ENCODE results near the gene FHOD3. TPM values are rescaled to one million over a fixed set of nuclear protein-coding genes. Genes with fewer than 3 reads are reported as not detected.

Gene FHOD3
- total RNA-seq, 1 experiment from 2014 or later = 10.6 TPM

GRCh38 chr18:36636237-36636817 is 338.8 kb downstream of the FHOD3 start:
- Histone ChIP-seq H3K9me2 (ENCODE audit: insufficient read depth) (no peaks in the 10 kb centered on the region), H3K4me3 (no peak overlapping the region), H3K79me2 (ENCODE audit: low read depth) (no peaks in the 10 kb centered on the region), H3K9me3 (ENCODE audit: insufficient read depth, low read depth) (no peaks in the 10 kb centered on the region), H2AFZ (no peak overlapping the region), H3K27ac (no peak overlapping the region), H3K27me3 (ENCODE audit: insufficient read depth, low read depth) (no peaks in the 10 kb centered on the region), H3K4me1 (replicated peaks; ENCODE audit: insufficient read depth) (no peaks in the 10 kb centered on the region), H3K4me2 (no peak overlapping the region), H3F3A (ENCODE audit: insufficient read depth, low read depth) (no peaks in the 10 kb centered on the region), H3K36me3 (ENCODE audit: low read depth) (no peaks in the 10 kb centered on the region), H4K20me1 (ENCODE audit: insufficient read depth) (no peaks in the 10 kb centered on the region)
- POLR2A ChIA-PET (ENCODE audit: unreplicated experiment) = no interaction called here
- TF ChIP-seq EZH2 (IDR thresholded peaks at IDR 0.05; ENCODE audit: low read depth) = no peak
- TF ChIP-seq CTCF (conservative IDR thresholded peaks at IDR 0.05) = no peak
- BruUV-seq (replicated peaks) = no TSS peak
- CTCF ChIA-PET = no interaction called here
- intact Hi-C loops (cut with micrococcal nuclease; ENCODE audit: unreplicated experiment) = no loop called here
- DNase-seq = no peak

- intact Hi-C loops (cut with micrococcal nuclease; ENCODE audit: unreplicated experiment) = no loop called here
- Histone ChIP-seq H4K20me1 (ENCODE audit: insufficient read depth) (no peaks in the 10 kb centered on the region), H3F3A (ENCODE audit: insufficient read depth, low read depth) (no peaks in the 10 kb centered on the region), H3K9me3 (ENCODE audit: insufficient read depth, low read depth) (no peaks in the 10 kb centered on the region), H3K36me3 (ENCODE audit: low read depth) (no peaks in the 10 kb centered on the region), H3K27me3 (ENCODE audit: insufficient read depth, low read depth) (no peaks in the 10 kb centered on the region), H3K4me3 (no peak overlapping the region), H3K9me2 (ENCODE audit: insufficient read depth) (no peaks in the 10 kb centered on the region), H3K4me2 (no peak overlapping the region), H2AFZ (no peak overlapping the region), H3K79me2 (ENCODE audit: low read depth) (no peaks in the 10 kb centered on the region), H3K27ac (no peak overlapping the region), H3K4me1 (replicated peaks; ENCODE audit: insufficient read depth) (no peaks in the 10 kb centered on the region)
- no peak for DNase-seq
- TF ChIP-seq CTCF (conservative IDR thresholded peaks at IDR 0.05) = no peak
- TF ChIP-seq EZH2 (IDR thresholded peaks at IDR 0.05; ENCODE audit: low read depth) = no peak
- CTCF ChIA-PET = no interaction called here
- POLR2A ChIA-PET (ENCODE audit: unreplicated experiment) = no interaction called here
- no TSS peak for BruUV-seq (replicated peaks)
These were observed 340.7 kb downstream of the FHOD3 start for GRCh38 chr18:36638224-36638623.

- H3K79me2 ChIP-seq (ENCODE audit: low read depth) = no peaks in the 10 kb centered on the region
- no peak overlapping the region for H2AFZ ChIP-seq
- no peaks in the 10 kb centered on the region for H3K4me1 ChIP-seq (replicated peaks; ENCODE audit: insufficient read depth)
- intact Hi-C loops (cut with micrococcal nuclease; ENCODE audit: unreplicated experiment) = no loop called here
- H3K27ac ChIP-seq = no peak overlapping the region
- no peaks in the 10 kb centered on the region for H3K9me3 ChIP-seq (ENCODE audit: insufficient read depth, low read depth)
- H3K36me3 ChIP-seq (ENCODE audit: low read depth) = no peaks in the 10 kb centered on the region
- POLR2A ChIA-PET (ENCODE audit: unreplicated experiment) = no interaction called here
- no peaks in the 10 kb centered on the region for H3K27me3 ChIP-seq (ENCODE audit: insufficient read depth, low read depth)
- H4K20me1 ChIP-seq (ENCODE audit: insufficient read depth) = no peaks in the 10 kb centered on the region
- no peaks in the 10 kb centered on the region for H3K9me2 ChIP-seq (ENCODE audit: insufficient read depth)
- H3K4me2 ChIP-seq = no peak overlapping the region
- no peak for DNase-seq
- TF ChIP-seq EZH2 (IDR thresholded peaks at IDR 0.05; ENCODE audit: low read depth) (no peak), CTCF (conservative IDR thresholded peaks at IDR 0.05) (no peak)
- no TSS peak for BruUV-seq (replicated peaks)
- CTCF ChIA-PET = no interaction called here
- H3K4me3 ChIP-seq = no peak overlapping the region
- H3F3A ChIP-seq (ENCODE audit: insufficient read depth, low read depth) = no peaks in the 10 kb centered on the region
These were observed 342.8 kb downstream of the FHOD3 start for GRCh38 chr18:36640021-36640952.

Measured in PC-9 (cell line).